Nephron progenitor cell (in vitro differentiated cells): Measurements from ENCODE around the gene TRIM34.
"Not testable (repeated sequence)": the region's sequence is repeated elsewhere in the genome, so short reads cannot be mapped to it uniquely, and the experiment has no call there.

Experiments used
- DNase-seq: peaks from one replicate; pipeline ENCODE4 v3.0.0; 2021
- H3K27ac Mint-ChIP-seq: 2 replicates; pipeline ENCODE4 v1.8.0; 2021; ENCODE audit warnings: mild to moderate bottlenecking, moderate library complexity, mixed read lengths
- H3K27me3 Mint-ChIP-seq: 2 replicates; pipeline ENCODE4 v1.8.0; 2021; ENCODE audit warnings: mild to moderate bottlenecking, low read depth, mixed read lengths; ENCODE audit not compliant: poor library complexity
- H3K36me3 Mint-ChIP-seq: 2 replicates; pipeline ENCODE4 v1.8.0; 2021; ENCODE audit warnings: low read depth, mixed read lengths
- H3K4me1 Mint-ChIP-seq: 2 replicates; pipeline ENCODE4 v1.8.0; 2021; ENCODE audit warnings: mixed read lengths
- H3K4me3 Mint-ChIP-seq: 2 replicates; pipeline ENCODE4 v1.8.0; 2021; ENCODE audit warnings: mild to moderate bottlenecking, moderate library complexity, mixed read lengths
- H3K9me3 Mint-ChIP-seq: 2 replicates; pipeline ENCODE4 v1.8.0; 2021; ENCODE audit warnings: mild to moderate bottlenecking, moderate library complexity, mixed read lengths
- CTCF ChIP-seq: fragments of 200-600 bp; sonication (generic); IDR thresholded peaks from 2 replicates; pipeline ENCODE4 v1.5.0; 2021; ENCODE audit warnings: antibody characterized with exemption

TRIM34 gene

GRCh38 chr11:5690216-5690615 is 65.4 kb downstream of the TRIM34 start:
- Mint-ChIP-seq H3K27ac (no peak overlapping the region), H3K36me3 (no peaks in the 10 kb centered on the region), H3K27me3 (peaks cover 4% of the 10 kb centered on the region), H3K9me3 (peaks cover 10% of the 10 kb centered on the region), H3K4me1 (peaks cover 9% of the 10 kb centered on the region), H3K4me3 (no peak overlapping the region)
- TF ChIP-seq CTCF, result no peak
- no peak for DNase-seq

- H3K4me1 Mint-ChIP-seq, result peaks cover 8% of the 10 kb centered on the region
- peaks cover 10% of the 10 kb centered on the region for H3K9me3 Mint-ChIP-seq
- DNase-seq, result no peak
- no peaks in the 10 kb centered on the region for H3K36me3 Mint-ChIP-seq
- TF ChIP-seq CTCF, result no peak
- H3K27me3 Mint-ChIP-seq, result peaks cover 4% of the 10 kb centered on the region
- no peak overlapping the region for H3K27ac Mint-ChIP-seq
- no peak overlapping the region for H3K4me3 Mint-ChIP-seq
Observed at GRCh38 chr11:5690736-5691135, 65.9 kb downstream of the TRIM34 start.

DNA sequence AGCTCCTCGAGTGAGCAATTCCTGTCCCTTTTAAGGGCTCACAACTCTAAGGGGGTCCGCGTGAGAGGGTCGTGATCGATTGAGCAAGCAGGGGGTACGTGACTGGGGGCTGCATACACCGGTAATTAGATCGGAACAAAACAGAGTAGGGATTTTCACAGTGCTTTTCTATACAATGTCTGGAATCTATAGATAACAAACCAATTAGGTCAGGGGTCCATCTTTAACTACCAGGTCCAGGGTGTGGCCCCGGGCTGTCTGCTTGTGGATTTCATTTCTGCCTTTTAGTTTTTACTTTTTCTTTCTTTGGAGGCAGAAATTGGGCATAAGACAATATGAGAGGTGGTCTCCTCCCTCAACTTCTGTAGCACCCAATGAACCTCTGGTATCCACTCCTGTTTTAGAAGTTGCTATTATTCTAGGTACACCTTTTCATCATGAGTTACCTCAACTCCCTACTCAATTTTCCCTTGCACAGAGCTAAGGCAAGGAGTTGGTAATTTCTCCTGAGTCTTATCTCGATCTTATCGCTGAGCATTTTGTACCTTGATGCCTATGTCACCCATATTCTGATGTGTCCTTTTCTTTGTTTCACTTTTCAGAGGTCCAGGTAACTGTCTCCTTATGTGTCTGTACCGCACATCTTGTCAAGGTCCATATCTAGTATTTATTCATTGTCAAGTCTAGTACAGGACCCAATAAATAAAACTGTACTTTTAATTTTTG is 66.6 kb downstream of the TRIM34 start:
- DNase-seq, H3K27me3 Mint-ChIP-seq, H3K4me1 Mint-ChIP-seq, H3K36me3 Mint-ChIP-seq, H3K4me3 Mint-ChIP-seq, H3K27ac Mint-ChIP-seq: not testable (repeated sequence)
- peaks cover 10% of the 10 kb centered on the region for H3K9me3 Mint-ChIP-seq

- DNase-seq, result no peak
- peaks cover 8% of the 10 kb centered on the region for H3K4me1 Mint-ChIP-seq
- no peaks in the 10 kb centered on the region for H3K36me3 Mint-ChIP-seq
- no peak overlapping the region for H3K4me3 Mint-ChIP-seq
- H3K27me3 Mint-ChIP-seq, result peaks cover 4% of the 10 kb centered on the region
- peaks cover 8% of the 10 kb centered on the region for H3K9me3 Mint-ChIP-seq
- no peak overlapping the region for H3K27ac Mint-ChIP-seq
- TF ChIP-seq CTCF, result no peak
Observed at GRCh38 chr11:5691964-5692361, 67.2 kb downstream of the TRIM34 start.
